SKM-1 treated with dmso at 0.1 percent for 144 hours (cell line): Measurements from ENCODE around the gene UNC5A.

Experiments used
- DNase-seq: peaks from one replicate; lab custom pipeline; 2025; ENCODE audit not compliant: unreplicated experiment; lab: John Stamatoyannopoulos, UW

Gene UNC5A

DNA sequence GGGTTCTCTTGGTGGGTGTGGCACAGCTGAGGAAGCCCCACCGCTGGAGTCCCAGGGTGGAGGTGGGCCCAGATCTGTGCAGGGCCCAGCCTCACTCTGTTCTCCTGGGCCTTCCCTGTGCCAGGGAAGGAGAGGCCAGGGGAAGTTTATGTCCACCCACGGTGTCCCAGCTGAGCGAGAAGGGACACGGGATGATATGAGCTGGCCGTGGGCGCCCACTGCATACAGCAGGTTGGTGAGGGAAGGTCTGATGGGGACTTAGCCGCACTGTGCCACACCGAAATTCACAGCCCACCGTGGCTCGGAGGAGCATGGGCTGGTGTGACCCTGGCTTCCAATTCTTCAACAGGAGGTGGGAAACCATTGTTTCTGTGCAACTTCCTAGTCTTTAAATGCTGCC is 33.9 kb downstream of the UNC5A start:
- DNase-seq = no peak

DNA sequence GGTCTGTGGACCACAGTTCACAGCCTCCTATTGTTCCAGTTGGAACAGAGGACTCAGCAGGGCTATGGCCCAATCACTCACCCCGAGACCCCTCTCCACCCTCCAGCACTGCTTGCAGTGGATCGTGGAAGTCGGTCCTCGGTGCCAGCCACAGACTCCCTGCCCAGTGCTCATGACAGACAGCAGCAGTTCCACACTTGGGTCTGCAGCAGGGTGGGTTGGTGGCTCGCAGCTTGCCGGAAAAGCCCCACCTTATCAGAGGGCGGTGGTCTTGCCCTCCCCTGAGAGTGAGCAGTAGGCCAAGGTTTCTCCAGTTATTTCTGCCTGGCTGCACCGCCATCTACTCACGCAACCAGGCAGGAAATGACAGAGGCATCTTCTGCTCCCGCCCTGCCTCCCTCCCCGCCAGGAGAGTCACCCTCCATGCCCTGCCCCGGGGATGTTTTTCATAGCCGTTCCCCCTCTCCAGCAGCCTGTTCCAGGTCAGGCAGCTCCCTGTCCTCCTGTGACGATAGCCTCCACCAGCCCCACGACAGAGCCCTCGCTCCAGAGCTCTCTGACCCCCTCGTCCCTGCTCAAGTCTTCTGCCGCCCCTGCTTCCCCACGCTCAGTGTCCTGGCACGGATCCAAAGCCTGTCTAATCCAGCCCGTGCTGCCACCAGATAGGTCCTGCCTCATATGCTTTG is 34.5 kb downstream of the UNC5A start:
- DNase-seq = no peak

DNA sequence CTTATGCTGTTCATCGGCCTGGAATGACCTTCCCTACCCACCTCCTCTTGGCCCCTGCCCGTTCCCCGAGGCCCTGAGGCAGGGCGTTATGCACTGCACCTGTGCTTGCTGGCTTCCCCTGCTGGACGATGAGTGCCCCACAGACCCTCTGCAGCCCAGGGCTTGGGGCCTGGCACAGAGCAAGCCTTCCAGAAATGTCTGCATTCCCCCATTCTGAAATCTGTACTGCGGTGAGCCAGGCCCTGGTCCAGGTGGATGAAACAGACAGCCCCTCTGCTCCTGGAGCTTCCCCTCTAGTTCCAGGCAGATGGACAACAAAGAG is 35.0 kb downstream of the UNC5A start:
- no peak for DNase-seq

GRCh38 chr5:176846335-176847140 is 36.2 kb downstream of the UNC5A start:
- DNase-seq = no peak

DNA sequence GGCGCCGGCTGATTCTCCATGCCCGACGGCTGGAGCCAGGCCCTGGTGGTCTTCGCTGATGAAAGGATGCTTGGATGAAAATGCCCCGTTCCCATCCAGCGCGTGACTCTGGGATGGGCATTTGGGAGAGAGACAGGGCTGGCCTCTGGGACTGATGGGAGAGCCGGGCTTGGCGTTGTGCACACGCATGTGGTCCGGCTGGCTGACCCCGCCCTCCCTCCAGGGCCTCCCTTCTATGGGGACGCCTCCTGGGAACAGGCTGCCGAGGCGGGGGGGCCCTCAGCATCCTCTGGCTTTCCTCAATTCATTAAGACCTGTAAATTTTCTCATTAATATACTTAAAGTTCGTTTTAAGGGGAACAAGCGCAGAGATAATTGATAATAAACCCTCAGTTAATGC is 36.8 kb downstream of the UNC5A start:
- DNase-seq = no peak

DNA sequence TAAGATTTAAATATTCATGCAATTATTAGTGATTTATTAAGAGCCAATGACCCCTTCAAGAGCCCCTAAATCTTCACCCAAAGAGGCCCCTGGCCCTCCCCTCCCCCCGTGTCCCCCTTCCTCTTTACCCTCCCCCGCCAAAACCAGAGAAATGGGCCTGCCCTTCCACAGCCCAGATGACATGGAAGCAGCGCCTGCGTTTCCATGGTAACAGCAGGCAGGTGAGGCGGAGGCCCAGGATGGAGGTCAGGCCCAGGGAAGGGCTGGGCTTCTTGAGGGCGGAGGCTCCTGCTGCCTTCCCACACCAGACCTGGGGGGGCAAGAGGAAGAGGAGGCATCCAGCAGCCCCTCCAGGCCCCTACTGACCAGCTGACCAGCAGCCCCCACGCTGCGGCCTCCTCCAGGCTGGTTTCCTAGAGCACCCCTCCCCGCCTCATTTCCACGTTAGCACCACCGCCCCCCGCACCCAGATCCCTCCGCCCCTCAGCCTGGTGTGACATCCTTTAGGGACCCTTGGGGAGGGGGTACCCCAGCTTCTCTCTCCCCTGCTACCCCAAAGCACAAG is 37.4 kb downstream of the UNC5A start:
- no peak for DNase-seq

- DNase-seq = no peak
Measured at GRCh38 chr5:176848651-176849050, 38.3 kb downstream of the UNC5A start.

GRCh38 chr5:176849611-176850227 is 39.4 kb downstream of the UNC5A start:
- DNase-seq = no peak

- no peak for DNase-seq
Measured at GRCh38 chr5:176850371-176851245, 40.2 kb downstream of the UNC5A start.

DNA sequence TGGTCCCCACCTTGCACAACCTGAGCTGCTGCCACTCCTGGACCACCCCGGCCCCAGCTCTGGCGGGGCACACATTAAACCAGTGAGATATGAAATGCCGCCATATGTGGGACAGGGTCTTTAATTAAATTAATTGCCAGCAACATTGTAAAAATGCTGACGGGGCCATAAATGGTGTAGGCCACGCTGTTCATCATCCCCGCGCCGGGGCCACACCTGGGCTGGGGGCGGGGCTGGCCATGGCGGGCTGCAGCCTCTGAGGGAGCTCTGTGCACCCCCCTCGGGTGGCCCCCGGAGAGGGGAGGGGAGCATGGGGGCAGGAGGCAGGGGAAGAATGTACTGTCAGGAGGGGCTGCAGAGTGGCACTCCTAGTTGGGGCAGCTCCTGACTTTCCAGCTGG is 41.0 kb downstream of the UNC5A start:
- DNase-seq = no peak

DNA sequence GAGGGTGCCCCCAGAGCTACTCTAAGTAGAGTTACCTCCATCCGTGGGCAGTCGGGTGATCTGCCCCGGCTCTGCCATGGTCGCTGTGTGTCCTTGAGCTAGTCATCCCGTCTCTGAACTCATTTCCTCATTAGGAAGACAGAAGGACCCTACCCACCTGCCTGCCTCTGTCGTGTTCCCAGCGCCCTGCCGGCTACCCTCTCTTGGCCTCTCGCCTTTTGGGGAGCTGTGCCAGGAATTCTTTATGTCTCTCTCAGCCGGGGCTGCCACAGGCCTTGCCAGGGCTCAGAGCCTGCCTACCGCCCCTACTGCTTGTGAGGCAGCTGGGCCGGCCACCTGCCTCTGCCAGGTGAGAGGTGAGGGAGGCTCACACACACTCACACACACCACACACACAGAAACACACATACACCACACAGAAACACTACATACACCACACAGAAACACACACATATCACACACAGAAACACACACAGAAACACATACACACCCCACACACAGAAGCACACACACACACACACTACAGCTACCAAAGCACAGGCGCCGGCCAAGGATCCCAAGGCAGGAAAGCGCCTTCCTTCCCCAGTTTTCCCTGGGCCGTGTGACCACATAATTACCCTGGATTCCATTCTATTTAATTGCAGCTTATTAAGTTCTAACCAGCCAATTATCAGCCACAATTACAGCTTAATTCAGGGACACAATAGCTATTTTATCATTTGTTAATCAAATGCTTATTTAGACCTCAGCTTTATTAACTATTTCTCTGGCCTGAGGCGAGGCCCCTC is 41.7 kb downstream of the UNC5A start:
- DNase-seq = no peak

- no peak for DNase-seq
Measured at GRCh38 chr5:176853151-176853778, 42.9 kb downstream of the UNC5A start.

DNA sequence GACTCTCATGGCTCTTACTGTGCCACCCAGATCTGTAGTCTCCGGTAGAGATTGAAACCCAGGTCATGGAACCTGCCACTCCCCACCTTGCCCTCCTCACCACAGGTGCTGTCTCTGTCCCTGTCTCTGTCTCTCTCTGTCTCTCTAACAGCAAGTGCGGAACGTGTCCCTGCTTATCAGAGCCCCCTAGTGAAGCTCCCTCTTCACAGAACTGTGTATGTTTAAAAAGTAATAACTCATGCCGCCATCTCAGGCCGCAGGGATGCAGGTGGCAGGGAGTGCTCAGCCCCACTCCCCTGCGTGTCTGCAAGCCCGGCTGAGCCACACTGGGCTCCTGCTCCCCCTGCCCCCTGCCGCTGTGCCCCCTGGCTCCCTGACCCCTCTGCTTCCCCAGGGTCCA is 43.8 kb downstream of the UNC5A start:
- no peak for DNase-seq

- no peak for DNase-seq
Measured at GRCh38 chr5:176855598-176855997, 45.2 kb downstream of the UNC5A start.

DNA sequence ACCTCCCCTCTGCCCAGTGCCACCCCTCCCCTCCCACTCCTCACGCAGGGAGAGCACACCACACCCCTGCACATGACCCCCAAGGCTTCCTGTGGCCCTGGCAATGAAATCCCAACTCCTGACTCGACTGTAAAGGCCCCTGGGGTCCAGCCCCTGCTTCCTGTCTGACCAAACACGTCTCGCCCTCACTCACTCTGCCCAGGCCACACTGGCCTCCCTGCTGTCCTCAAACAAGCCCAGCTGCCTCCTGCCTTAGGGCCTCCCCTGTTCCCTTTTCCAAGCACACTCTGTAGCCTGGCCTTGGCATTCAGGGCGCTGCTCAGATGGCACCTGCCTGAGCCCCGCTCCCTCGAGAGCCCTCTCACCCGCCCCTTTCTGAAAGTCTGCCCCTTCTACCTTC is 46.4 kb downstream of the UNC5A start:
- no peak for DNase-seq

GRCh38 chr5:176857216-176857893 is 47.0 kb downstream of the UNC5A start:
- no peak for DNase-seq

- DNase-seq = no peak
Measured at GRCh38 chr5:176857894-176858273, 47.5 kb downstream of the UNC5A start.

GRCh38 chr5:176859916-176860315 is 49.6 kb downstream of the UNC5A start:
- no peak for DNase-seq

- DNase-seq = no peak
Measured at GRCh38 chr5:176860381-176860780, 50.0 kb downstream of the UNC5A start.
